ENCODE measurements around the gene ARMC9. TPM values are rescaled to one million over a fixed set of nuclear protein-coding genes. Genes with fewer than 3 reads are reported as not detected.

Gene ARMC9
- total RNA-seq, 1 donor from 2014 or later = 35.2 TPM

GRCh38 chr2:231184319-231184718, 14.1 kb upstream of the ARMC9 start:
- Mint-ChIP-seq H3K4me3 (no peak overlapping the region), H3K36me3 (peaks cover 4% of the 10 kb centered on the region), H3K9me3 (no peaks in the 10 kb centered on the region), H3K27me3 (peaks cover 13% of the 10 kb centered on the region), H3K4me1 (ENCODE audit: unreplicated experiment) (peaks cover 3% of the 10 kb centered on the region), H3K27ac (no peak overlapping the region)
- no peak for DNase-seq (ENCODE audit: extremely low spot score, unreplicated experiment)
- TF ChIP-seq CTCF (conservative IDR thresholded peaks at IDR 0.05) = no peak

GRCh38 chr2:231185050-231185725, 13.2 kb upstream of the ARMC9 start:
- Mint-ChIP-seq H3K27ac (no peak overlapping the region), H3K36me3 (peaks cover 4% of the 10 kb centered on the region), H3K27me3 (peaks cover 18% of the 10 kb centered on the region), H3K4me3 (no peak overlapping the region), H3K4me1 (ENCODE audit: unreplicated experiment) (peaks cover 3% of the 10 kb centered on the region), H3K9me3 (no peaks in the 10 kb centered on the region)
- DNase-seq (ENCODE audit: extremely low spot score, unreplicated experiment) = no peak
- TF ChIP-seq CTCF (conservative IDR thresholded peaks at IDR 0.05) = no peak

DNA sequence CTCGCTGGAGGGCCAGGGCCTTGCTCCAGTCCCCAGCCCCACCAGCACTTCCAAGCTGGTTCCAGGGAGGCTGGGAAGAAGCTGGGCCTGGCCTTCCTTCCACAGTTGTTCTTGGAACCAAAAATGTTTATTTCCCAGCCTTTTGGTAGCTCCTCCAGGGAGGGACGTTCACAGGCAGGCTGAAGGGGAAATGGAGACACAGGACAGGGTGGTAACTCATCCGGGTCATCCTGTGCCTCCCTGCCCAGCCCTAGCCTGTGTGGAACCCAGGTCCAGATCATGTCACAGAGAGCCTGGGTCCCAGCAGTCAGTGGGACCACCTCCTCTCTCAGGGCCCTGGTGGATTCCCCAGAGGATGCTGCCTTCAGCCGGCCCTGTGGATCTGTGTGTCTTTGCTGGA, 12.5 kb upstream of the ARMC9 start:
- H3K4me3 Mint-ChIP-seq = no peak overlapping the region
- no peak for TF ChIP-seq CTCF (conservative IDR thresholded peaks at IDR 0.05)
- no peak overlapping the region for H3K27ac Mint-ChIP-seq
- H3K27me3 Mint-ChIP-seq = peaks cover 23% of the 10 kb centered on the region
- no peaks in the 10 kb centered on the region for H3K9me3 Mint-ChIP-seq
- H3K4me1 Mint-ChIP-seq (ENCODE audit: unreplicated experiment) = peaks cover 3% of the 10 kb centered on the region
- DNase-seq (ENCODE audit: extremely low spot score, unreplicated experiment) = no peak
- H3K36me3 Mint-ChIP-seq = peaks cover 4% of the 10 kb centered on the region

DNA sequence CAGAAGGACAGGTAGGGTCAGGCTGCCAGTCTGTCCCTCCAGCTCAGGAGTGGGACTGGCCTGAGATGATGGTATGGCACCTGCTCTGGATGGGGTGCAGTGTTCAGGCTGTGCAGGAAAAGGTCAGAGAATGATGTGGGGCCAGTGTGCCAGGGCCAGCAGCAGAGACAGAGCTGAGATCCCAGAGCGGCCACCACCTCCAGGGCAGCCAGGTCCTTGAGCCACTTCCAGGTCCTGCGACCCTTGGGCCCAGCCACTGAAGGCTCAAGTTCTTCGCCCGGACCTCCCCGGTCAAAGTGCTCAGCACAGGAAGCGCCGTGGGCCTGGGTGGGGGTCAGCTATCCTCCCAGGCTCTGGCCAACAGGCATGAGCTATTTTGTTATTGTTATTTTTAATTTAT, 12.1 kb upstream of the ARMC9 start:
- no peak overlapping the region for H3K4me3 Mint-ChIP-seq
- DNase-seq (ENCODE audit: extremely low spot score, unreplicated experiment) = no peak
- peaks cover 4% of the 10 kb centered on the region for H3K36me3 Mint-ChIP-seq
- H3K9me3 Mint-ChIP-seq = no peaks in the 10 kb centered on the region
- peaks cover 3% of the 10 kb centered on the region for H3K4me1 Mint-ChIP-seq (ENCODE audit: unreplicated experiment)
- H3K27me3 Mint-ChIP-seq = peaks cover 23% of the 10 kb centered on the region
- no peak overlapping the region for H3K27ac Mint-ChIP-seq
- TF ChIP-seq CTCF (conservative IDR thresholded peaks at IDR 0.05) = no peak

DNA sequence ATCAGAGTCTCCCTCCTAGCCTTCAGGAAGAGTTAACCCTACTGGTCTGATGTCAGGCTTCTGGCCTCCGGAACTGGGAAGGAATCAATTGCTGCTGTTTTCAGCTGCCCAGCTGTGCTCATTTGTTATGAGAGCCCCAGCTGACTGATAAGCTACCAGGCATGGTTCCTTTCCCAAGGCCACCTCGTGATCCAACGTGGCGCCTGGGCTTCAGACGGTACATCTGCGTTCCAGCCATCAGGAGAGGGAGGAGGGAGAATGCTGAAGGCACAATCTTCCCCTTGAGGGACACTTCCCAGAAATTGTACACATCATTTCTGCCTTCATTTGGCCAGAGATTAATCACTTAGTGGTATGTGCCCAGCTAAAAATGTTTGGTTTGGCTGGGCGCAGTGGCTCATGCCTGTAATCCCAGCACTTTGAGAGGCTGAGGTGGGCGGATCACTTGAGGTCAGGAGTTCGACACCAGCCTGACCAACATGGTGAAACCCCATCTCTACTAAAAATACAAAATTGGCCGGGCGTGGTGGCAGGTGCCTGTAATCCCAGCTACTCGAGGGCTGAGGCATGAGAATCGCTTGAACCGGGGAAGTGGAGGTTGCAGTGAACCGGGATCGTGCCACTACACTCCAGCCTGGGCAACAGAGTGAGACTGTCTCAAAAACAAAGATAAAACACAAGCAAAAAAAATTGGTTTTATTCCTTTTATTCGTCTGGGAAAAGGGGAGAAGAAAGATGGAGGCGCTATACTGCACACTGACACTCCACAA, 10.5 kb upstream of the ARMC9 start:
- peaks cover 7% of the 10 kb centered on the region for H3K4me1 Mint-ChIP-seq (ENCODE audit: unreplicated experiment)
- H3K9me3 Mint-ChIP-seq = no peaks in the 10 kb centered on the region
- TF ChIP-seq CTCF (conservative IDR thresholded peaks at IDR 0.05) = no peak
- peaks cover 33% of the 10 kb centered on the region for H3K27me3 Mint-ChIP-seq
- no peak overlapping the region for H3K27ac Mint-ChIP-seq
- H3K36me3 Mint-ChIP-seq = peaks cover under 1% of the 10 kb centered on the region
- no peak overlapping the region for H3K4me3 Mint-ChIP-seq
- no peak for DNase-seq (ENCODE audit: extremely low spot score, unreplicated experiment)
